ENCODE data around the gene AKAP6. TPM values are rescaled to one million over a fixed set of nuclear protein-coding genes. Genes with fewer than 3 reads are reported as not detected.

Gene AKAP6
- total and polyA plus RNA-seq, 5 donors from 2014 or later, result 0.07 to 1.1 (median 0.47) TPM

GRCh38 chr14:32835924-32836323 lies 506.8 kb downstream of the AKAP6 start:
- no peak for ATAC-seq (ENCODE audit: low read depth in 2 of 2)

GRCh38 chr14:32841698-32842097 lies 512.6 kb downstream of the AKAP6 start:
- Mint-ChIP-seq H3K4me1 (no peaks in the 10 kb centered on the region), H3K4me3 (no peak overlapping the region), H3K9me3 (peaks cover 0 to 12% (median 5%) of the 10 kb centered on the region in 7 donors), H3K36me3 (no peaks in the 10 kb centered on the region), H3K27me3 (no peaks in the 10 kb centered on the region), H3K27ac (no peak overlapping the region)
- Histone ChIP-seq H3K27ac (ENCODE audit: insufficient read depth, low read length, poor library complexity, severe bottlenecking) (no peak overlapping the region), H3K27me3 (ENCODE audit: control insufficient read depth, insufficient read depth, low read length) (no peaks in the 10 kb centered on the region), H3K4me1 (ENCODE audit: control insufficient read depth, insufficient read depth, low read length, poor library complexity, severe bottlenecking) (no peaks in the 10 kb centered on the region), H3K36me3 (ENCODE audit: control insufficient read depth, insufficient read depth, low read length) (no peaks in the 10 kb centered on the region), H3K9me3 (ENCODE audit: control insufficient read depth in 2 of 2, low read length in 2 of 2) (no peaks in the 10 kb centered on the region), H3K4me3 (ENCODE audit: low read depth, low read length) (no peak overlapping the region)
- no peak for DNase-seq
- ATAC-seq (ENCODE audit: low read depth in 2 of 2), result no peak

More at GRCh38 chr14:32835924-32836323, 506.8 kb downstream of the AKAP6 start:
- Mint-ChIP-seq H3K4me3 (no peak overlapping the region), H3K4me1 (no peaks in the 10 kb centered on the region), H3K9me3 (peaks cover 0 to 6% (median 0%) of the 10 kb centered on the region in 7 donors), H3K27ac (no peak overlapping the region), H3K27me3 (no peaks in the 10 kb centered on the region), H3K36me3 (no peaks in the 10 kb centered on the region)
- no peaks in the 10 kb centered on the region for H3K4me1 ChIP-seq (ENCODE audit: control insufficient read depth, insufficient read depth, low read length, poor library complexity, severe bottlenecking)
- H3K27me3 ChIP-seq (ENCODE audit: control insufficient read depth, insufficient read depth, low read length), result no peaks in the 10 kb centered on the region
- no peaks in the 10 kb centered on the region for H3K9me3 ChIP-seq (ENCODE audit: control insufficient read depth in 2 of 2, low read length in 2 of 2)
- no peak overlapping the region for H3K4me3 ChIP-seq (ENCODE audit: low read depth, low read length)
- no peak for DNase-seq
- no peaks in the 10 kb centered on the region for H3K36me3 ChIP-seq (ENCODE audit: control insufficient read depth, insufficient read depth, low read length)
- H3K27ac ChIP-seq (ENCODE audit: insufficient read depth, low read length, poor library complexity, severe bottlenecking), result no peak overlapping the region

GRCh38 chr14:32846821-32847365 lies 517.8 kb downstream of the AKAP6 start:
- H3K9me3 Mint-ChIP-seq, result peaks cover 2 to 16% (median 5%) of the 10 kb centered on the region in 7 donors
- ATAC-seq (ENCODE audit: low read depth in 2 of 2), result no peak

GRCh38 chr14:32847867-32848266 lies 518.8 kb downstream of the AKAP6 start:
- Mint-ChIP-seq H3K27me3 (no peaks in the 10 kb centered on the region), H3K9me3 (peaks cover 2 to 16% (median 5%) of the 10 kb centered on the region in 7 donors), H3K4me3 (no peak overlapping the region), H3K36me3 (no peaks in the 10 kb centered on the region), H3K4me1 (no peaks in the 10 kb centered on the region), H3K27ac (no peak overlapping the region)
- H3K4me1 ChIP-seq (ENCODE audit: control insufficient read depth, insufficient read depth, low read length, poor library complexity, severe bottlenecking), result no peaks in the 10 kb centered on the region
- no peaks in the 10 kb centered on the region for H3K36me3 ChIP-seq (ENCODE audit: control insufficient read depth, insufficient read depth, low read length)
- ATAC-seq (ENCODE audit: low read depth in 2 of 2), result no peak
- no peaks in the 10 kb centered on the region for H3K9me3 ChIP-seq (ENCODE audit: control insufficient read depth in 2 of 2, low read length in 2 of 2)
- no peak for DNase-seq
- H3K4me3 ChIP-seq (ENCODE audit: low read depth, low read length), result no peak overlapping the region
- H3K27me3 ChIP-seq (ENCODE audit: control insufficient read depth, insufficient read depth, low read length), result no peaks in the 10 kb centered on the region
- no peak overlapping the region for H3K27ac ChIP-seq (ENCODE audit: insufficient read depth, low read length, poor library complexity, severe bottlenecking)

More at GRCh38 chr14:32846821-32847365, 517.8 kb downstream of the AKAP6 start:
- Histone ChIP-seq H3K27me3 (ENCODE audit: control insufficient read depth, insufficient read depth, low read length) (no peaks in the 10 kb centered on the region), H3K9me3 (ENCODE audit: control insufficient read depth in 2 of 2, low read length in 2 of 2) (no peaks in the 10 kb centered on the region), H3K36me3 (ENCODE audit: control insufficient read depth, insufficient read depth, low read length) (no peaks in the 10 kb centered on the region), H3K4me3 (ENCODE audit: low read depth, low read length) (no peak overlapping the region), H3K27ac (ENCODE audit: insufficient read depth, low read length, poor library complexity, severe bottlenecking) (no peak overlapping the region), H3K4me1 (ENCODE audit: control insufficient read depth, insufficient read depth, low read length, poor library complexity, severe bottlenecking) (no peaks in the 10 kb centered on the region)
- Mint-ChIP-seq H3K4me1 (no peaks in the 10 kb centered on the region), H3K27me3 (no peaks in the 10 kb centered on the region), H3K4me3 (no peak overlapping the region), H3K36me3 (no peaks in the 10 kb centered on the region), H3K27ac (peak overlapping the region in 1 of 3 donors; percentile 7)
- DNase-seq, result no peak

GRCh38 chr14:32865827-32866376 lies 536.8 kb downstream of the AKAP6 start:
- Histone ChIP-seq H3K27ac (ENCODE audit: insufficient read depth, low read length, poor library complexity, severe bottlenecking) (no peak overlapping the region), H3K4me1 (ENCODE audit: control insufficient read depth, insufficient read depth, low read length, poor library complexity, severe bottlenecking) (no peaks in the 10 kb centered on the region), H3K36me3 (ENCODE audit: control insufficient read depth, insufficient read depth, low read length) (no peaks in the 10 kb centered on the region), H3K9me3 (ENCODE audit: control insufficient read depth in 2 of 2, low read length in 2 of 2) (no peaks in the 10 kb centered on the region), H3K4me3 (ENCODE audit: low read depth, low read length) (no peak overlapping the region), H3K27me3 (ENCODE audit: control insufficient read depth, insufficient read depth, low read length) (no peaks in the 10 kb centered on the region)
- no peak overlapping the region for H3K4me3 Mint-ChIP-seq
- no peaks in the 10 kb centered on the region for H3K27me3 Mint-ChIP-seq
- no peaks in the 10 kb centered on the region for H3K36me3 Mint-ChIP-seq
- no peaks in the 10 kb centered on the region for H3K4me1 Mint-ChIP-seq
- ATAC-seq (ENCODE audit: low read depth in 2 of 2), result no peak
- no peak overlapping the region for H3K27ac Mint-ChIP-seq
- no peak for DNase-seq
- H3K9me3 Mint-ChIP-seq, result peaks cover 0 to 21% (median 4%) of the 10 kb centered on the region in 7 donors

- Mint-ChIP-seq H3K27ac (no peak overlapping the region), H3K36me3 (no peaks in the 10 kb centered on the region), H3K27me3 (no peaks in the 10 kb centered on the region), H3K4me1 (no peaks in the 10 kb centered on the region), H3K4me3 (no peak overlapping the region), H3K9me3 (peaks cover 0 to 12% (median 4%) of the 10 kb centered on the region in 7 donors)
- Histone ChIP-seq H3K4me1 (ENCODE audit: control insufficient read depth, insufficient read depth, low read length, poor library complexity, severe bottlenecking) (no peaks in the 10 kb centered on the region), H3K27ac (ENCODE audit: insufficient read depth, low read length, poor library complexity, severe bottlenecking) (no peak overlapping the region), H3K27me3 (ENCODE audit: control insufficient read depth, insufficient read depth, low read length) (no peaks in the 10 kb centered on the region), H3K9me3 (ENCODE audit: control insufficient read depth in 2 of 2, low read length in 2 of 2) (no peaks in the 10 kb centered on the region), H3K36me3 (ENCODE audit: control insufficient read depth, insufficient read depth, low read length) (no peaks in the 10 kb centered on the region), H3K4me3 (ENCODE audit: low read depth, low read length) (no peak overlapping the region)
- DNase-seq (no peak), ATAC-seq (ENCODE audit: low read depth in 2 of 2) (no peak)
These were observed 554.1 kb downstream of the AKAP6 start for GRCh38 chr14:32883188-32883587.

Other genes starting within 250 kb of the AKAP6 start
- not detected for gene RNU6-7, start 127.3 kb upstream of the AKAP6 start, total RNA-seq
- not detected for gene RNU6-7, start 127.3 kb upstream of the AKAP6 start, polyA plus RNA-seq
- not detected for gene RNU6-8, start 126.0 kb upstream of the AKAP6 start, total RNA-seq
- not detected for gene RNU6-8, start 126.0 kb upstream of the AKAP6 start, polyA plus RNA-seq

Measured in CD4-positive, CD25-positive, alpha-beta regulatory T cell (primary cell).